SU-DHL-6 (cell line): ENCODE measurements around the gene ATP13A2.

ENCODE experiments used
- H2AFZ ChIP-seq: fragments of 200-600 bp; sonication (generic); 2 replicates; pipeline ENCODE4 v1.6.1; 2014; ENCODE audit warnings: low read depth, mild to moderate bottlenecking, moderate library complexity, mixed read lengths, antibody characterized with exemption, low read length; ENCODE audit not compliant: severe bottlenecking
- H3F3A ChIP-seq: fragments of 200-600 bp; shearing (Covaris generic); 2 replicates; pipeline ENCODE4 v1.6.0; 2016; ENCODE audit warnings: antibody characterized with exemption, mild to moderate bottlenecking; ENCODE audit not compliant: insufficient read depth
- H3K27ac ChIP-seq: fragments of 200-600 bp; sonication (generic); 2 replicates; pipeline ENCODE4 v1.5.1; 2016; ENCODE audit warnings: low read depth, mild to moderate bottlenecking, low read length, moderate library complexity, mixed read lengths
- H3K27me3 ChIP-seq: fragments of 200-600 bp; sonication (generic), shearing (Covaris generic); 2 replicates; pipeline ENCODE4 v1.6.0; 2014; ENCODE audit warnings: mild to moderate bottlenecking, low read length
- H3K36me3 ChIP-seq: fragments of 200-600 bp; sonication (generic); 2 replicates; pipeline ENCODE4 v1.6.1; 2014; ENCODE audit warnings: mild to moderate bottlenecking, low read length, mixed read lengths
- H3K4me2 ChIP-seq: fragments of 300-600, 200-600 bp; shearing (Covaris generic), sonication (generic); 2 replicates; pipeline ENCODE4 v1.6.0; 2014; ENCODE audit warnings: low read length, low read depth, mild to moderate bottlenecking; ENCODE audit not compliant: poor library complexity, severe bottlenecking
- H3K4me3 ChIP-seq: fragments of 200-600 bp; sonication (generic); 2 replicates; pipeline ENCODE4 v1.5.1; 2014; ENCODE audit warnings: antibody characterized with exemption, low read length, mild to moderate bottlenecking, mixed read lengths; ENCODE audit not compliant: insufficient read depth, poor library complexity, severe bottlenecking
- H3K79me2 ChIP-seq: fragments of 200-600 bp; sonication (generic); 2 replicates; pipeline ENCODE4 v1.6.1; 2014; ENCODE audit warnings: mild to moderate bottlenecking, low read length, moderate library complexity; ENCODE audit not compliant: insufficient read depth
- H3K9ac ChIP-seq: fragments of 200-600 bp; sonication (generic); 2 replicates; pipeline ENCODE4 v1.7.0; 2014; ENCODE audit warnings: mild to moderate bottlenecking, low read length
- H3K9me2 ChIP-seq: fragments of 200-600 bp; sonication (generic); replicated peaks from 2 replicates; pipeline ENCODE4 v1.6.1; 2014; ENCODE audit warnings: low read length; ENCODE audit not compliant: insufficient read depth
- H3K9me3 ChIP-seq: fragments of 200-600 bp; sonication (generic); 2 replicates; pipeline ENCODE4 v1.6.1; 2014; ENCODE audit warnings: low read length, mixed read lengths; ENCODE audit not compliant: insufficient read depth
- H4K20me1 ChIP-seq: fragments of 200-600 bp; sonication (generic); 2 replicates; pipeline ENCODE4 v1.6.1; 2014; ENCODE audit warnings: low read depth, mild to moderate bottlenecking, antibody characterized with exemption, low read length, moderate library complexity, mixed read lengths
- CTCF ChIP-seq: fragments of 200-600 bp; sonication (generic); IDR thresholded peaks from one replicate; pipeline ENCODE4 v1.5.1; 2017; ENCODE audit warnings: antibody characterized with exemption, mild to moderate bottlenecking, low read length, moderate library complexity; ENCODE audit not compliant: insufficient read depth, poor library complexity, severe bottlenecking
- EZH2phosphoT487 ChIP-seq: fragments of 200-600 bp; sonication (generic), shearing (Covaris generic); conservative IDR thresholded peaks from 2 replicates; pipeline ENCODE4 v1.6.1; 2018; ENCODE audit warnings: mild to moderate bottlenecking, antibody characterized with exemption, low read length, moderate library complexity, mixed read lengths

Gene ATP13A2

DNA sequence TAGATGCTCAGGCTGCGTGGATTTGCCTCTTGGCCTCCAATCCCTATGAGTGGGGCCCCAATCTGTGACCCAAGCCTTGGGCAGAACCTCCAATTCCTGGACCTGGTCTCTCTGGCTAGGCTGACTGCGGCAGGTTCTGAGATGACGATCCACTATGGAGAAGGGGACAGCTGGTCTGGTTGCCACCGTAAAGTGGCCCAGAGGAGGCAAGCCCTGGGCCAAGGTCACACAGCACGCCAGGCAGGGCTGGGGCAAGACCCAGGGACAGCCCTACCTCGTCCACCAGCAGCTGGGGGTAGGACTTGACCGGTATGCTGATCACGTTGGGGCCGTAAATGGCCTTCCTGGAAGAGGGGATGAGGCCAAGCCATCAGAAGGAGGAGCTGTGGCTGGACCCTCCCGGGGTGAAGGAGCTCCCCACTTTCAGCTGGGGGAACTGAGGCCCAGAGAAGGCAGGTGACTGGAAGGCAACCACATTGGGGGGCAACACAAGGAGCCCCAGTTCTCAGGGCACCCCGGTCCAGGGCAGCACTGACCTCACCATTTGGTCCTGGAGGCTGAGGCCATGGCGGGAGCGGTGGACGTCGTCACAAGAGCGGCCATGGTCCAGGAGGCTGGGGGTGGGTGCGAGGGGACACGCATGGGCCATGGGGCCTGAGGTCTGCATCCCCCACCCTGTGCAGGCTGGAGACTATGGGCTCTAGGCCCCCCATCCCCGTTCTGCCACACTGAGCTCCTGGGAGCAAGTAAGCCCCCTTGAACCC is 9.8 kb downstream of the ATP13A2 start:
- Histone ChIP-seq H3K27ac (no peak overlapping the region), H3K4me2 (no peak overlapping the region), H2AFZ (no peak overlapping the region), H3K9ac (no peak overlapping the region), H3K9me2 (no peaks in the 10 kb centered on the region), H4K20me1 (no peaks in the 10 kb centered on the region), H3F3A (no peaks in the 10 kb centered on the region), H3K36me3 (no peaks in the 10 kb centered on the region), H3K9me3 (no peaks in the 10 kb centered on the region), H3K79me2 (no peaks in the 10 kb centered on the region), H3K27me3 (no peaks in the 10 kb centered on the region), H3K4me3 (no peak overlapping the region)
- TF ChIP-seq EZH2phosphoT487 (no peak), CTCF (no peak)

DNA sequence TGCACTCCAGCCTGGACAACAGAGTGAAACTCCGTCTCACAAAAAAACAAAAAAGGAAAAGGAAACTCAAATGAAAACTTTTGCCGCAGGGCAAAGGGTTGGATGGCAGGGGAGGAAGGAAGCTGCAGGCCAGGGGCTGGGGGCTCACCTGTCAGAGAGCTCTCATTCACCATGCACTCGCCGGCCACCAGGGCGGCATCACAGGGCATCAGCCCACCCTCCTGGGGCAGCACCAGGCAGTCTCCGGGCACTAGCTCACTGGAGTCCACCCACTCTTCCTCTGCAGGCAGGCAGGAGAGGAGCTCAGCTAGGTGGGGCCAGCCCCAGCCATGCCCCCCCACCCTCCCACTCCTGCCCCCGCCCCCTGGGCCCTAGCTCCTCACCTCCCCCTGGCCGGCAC is 11.9 kb downstream of the ATP13A2 start:
- H3K9me3 ChIP-seq = no peaks in the 10 kb centered on the region
- TF ChIP-seq CTCF = no peak
- TF ChIP-seq EZH2phosphoT487 = no peak
- H3K4me2 ChIP-seq = no peak overlapping the region
- H3K27me3 ChIP-seq = no peaks in the 10 kb centered on the region
- H3K4me3 ChIP-seq = no peak overlapping the region
- no peaks in the 10 kb centered on the region for H3K79me2 ChIP-seq
- no peaks in the 10 kb centered on the region for H3K36me3 ChIP-seq
- no peaks in the 10 kb centered on the region for H4K20me1 ChIP-seq
- H2AFZ ChIP-seq = no peak overlapping the region
- no peaks in the 10 kb centered on the region for H3F3A ChIP-seq
- H3K9me2 ChIP-seq = no peaks in the 10 kb centered on the region
- no peak overlapping the region for H3K9ac ChIP-seq
- no peak overlapping the region for H3K27ac ChIP-seq

- no peak overlapping the region for H3K27ac ChIP-seq
- no peaks in the 10 kb centered on the region for H3K9me3 ChIP-seq
- H3K4me3 ChIP-seq = no peak overlapping the region
- H3K9ac ChIP-seq = no peak overlapping the region
- no peaks in the 10 kb centered on the region for H3F3A ChIP-seq
- H4K20me1 ChIP-seq = no peaks in the 10 kb centered on the region
- no peak overlapping the region for H3K4me2 ChIP-seq
- no peaks in the 10 kb centered on the region for H3K9me2 ChIP-seq
- no peaks in the 10 kb centered on the region for H3K79me2 ChIP-seq
- H2AFZ ChIP-seq = no peak overlapping the region
- TF ChIP-seq EZH2phosphoT487 = no peak
- TF ChIP-seq CTCF = no peak
- H3K36me3 ChIP-seq = no peaks in the 10 kb centered on the region
- no peaks in the 10 kb centered on the region for H3K27me3 ChIP-seq
Observed at GRCh38 chr1:16998589-16998988, 13.1 kb downstream of the ATP13A2 start.
